HG02870 (cell line): ENCODE data around the gene TRPM7.
"Not testable (repeated sequence)": the region's sequence is repeated elsewhere in the genome, so short reads cannot be mapped to it uniquely, and the experiment has no call there.

ENCODE experiments used
- ATAC-seq: cut with Tn5 transposase; IDR thresholded peaks from one replicate; pipeline ENCODE4 v1.9.1; 2021; ENCODE audit warnings: mild to moderate bottlenecking, moderate library complexity; ENCODE audit not compliant: unreplicated experiment

Gene TRPM7

GRCh38 chr15:50675535-50676144 lies 11.0 kb downstream of the TRPM7 start:
- no peak for ATAC-seq

- no peak for ATAC-seq
Measured at GRCh38 chr15:50670115-50670514, 16.5 kb downstream of the TRPM7 start.

GRCh38 chr15:50669611-50670010 lies 17.0 kb downstream of the TRPM7 start:
- ATAC-seq, result no peak

GRCh38 chr15:50665938-50666337 lies 20.7 kb downstream of the TRPM7 start:
- ATAC-seq, result no peak

- ATAC-seq, result no peak
Measured at GRCh38 chr15:50655555-50655954, 31.0 kb downstream of the TRPM7 start.

GRCh38 chr15:50653156-50653743 lies 33.3 kb downstream of the TRPM7 start:
- ATAC-seq, result no peak

GRCh38 chr15:50652671-50653070 lies 33.9 kb downstream of the TRPM7 start:
- no peak for ATAC-seq

GRCh38 chr15:50641318-50641717 lies 45.3 kb downstream of the TRPM7 start:
- no peak for ATAC-seq

- ATAC-seq, result no peak
Measured at GRCh38 chr15:50636146-50636545, 50.5 kb downstream of the TRPM7 start.

- ATAC-seq, result no peak
Measured at GRCh38 chr15:50633653-50634052, 52.9 kb downstream of the TRPM7 start.

- ATAC-seq, result no peak
Measured at GRCh38 chr15:50628421-50628820, 58.2 kb downstream of the TRPM7 start.

GRCh38 chr15:50627351-50628055 lies 59.1 kb downstream of the TRPM7 start:
- no peak for ATAC-seq

- ATAC-seq, result no peak
Measured at GRCh38 chr15:50624616-50625168, 61.9 kb downstream of the TRPM7 start.

GRCh38 chr15:50622361-50622943 lies 64.1 kb downstream of the TRPM7 start:
- not testable (repeated sequence) for ATAC-seq

- ATAC-seq, result not testable (repeated sequence)
Measured at GRCh38 chr15:50616960-50617359, 69.6 kb downstream of the TRPM7 start.

- ATAC-seq, result not testable (repeated sequence)
Measured at GRCh38 chr15:50616554-50616953, 70.0 kb downstream of the TRPM7 start.

- ATAC-seq, result no peak
Measured at GRCh38 chr15:50613600-50613999, 73.0 kb downstream of the TRPM7 start.

GRCh38 chr15:50607129-50607528 lies 79.5 kb downstream of the TRPM7 start:
- ATAC-seq, result no peak

GRCh38 chr15:50605462-50605861 lies 81.1 kb downstream of the TRPM7 start:
- ATAC-seq, result no peak

GRCh38 chr15:50602028-50602427 lies 84.6 kb downstream of the TRPM7 start:
- not testable (repeated sequence) for ATAC-seq

- no peak for ATAC-seq
Measured at GRCh38 chr15:50594311-50594710, 92.3 kb downstream of the TRPM7 start.

- ATAC-seq, result no peak
Measured at GRCh38 chr15:50593761-50594160, 92.8 kb downstream of the TRPM7 start.
